ENCODE results near the gene MZB1.
A peak's percentile ranks its signal among the peaks of the same experiment; 100 is the strongest.

MZB1 gene

GRCh38 chr5:139344177-139344576 is 45.5 kb downstream of the MZB1 start:
- WGBS, 2 donors (ENCODE audit: extremely low coverage in 2 of 2, insufficient read length in 2 of 2, insufficient replicate concordance in 1 of 2), result no CpG with 5 or more reads among the region's 2 CpGs
- no peak overlapping the region for H3K18ac ChIP-seq (ENCODE audit: low read length)
- H3K36me3 ChIP-seq (replicated peaks in 1 of 2; ENCODE audit: control insufficient read depth in 2 of 2, insufficient read depth in 2 of 2, low read length in 2 of 2), result peaks cover 5 to 52% of the 10 kb centered on the region in 2 donors
- no peak overlapping the region for H2AK5ac ChIP-seq (ENCODE audit: low read depth, low read length)
- no peak overlapping the region for H2BK5ac ChIP-seq (ENCODE audit: low read length)
- DNase-seq (ENCODE audit: low spot score), result no peak
- no peak overlapping the region for H3K27ac ChIP-seq (replicated peaks; ENCODE audit: low read length)
- H3K23ac ChIP-seq (ENCODE audit: low read depth, low read length, poor library complexity), result no peak overlapping the region
- H2AFZ ChIP-seq (ENCODE audit: low read length), result no peak overlapping the region
- no peak overlapping the region for H4K91ac ChIP-seq (ENCODE audit: low read depth, low read length, poor library complexity)
- H3K4ac ChIP-seq (ENCODE audit: low read length), result no peak overlapping the region
- H3K4me3 ChIP-seq (ENCODE audit: low read length in 2 of 2), result no peak overlapping the region
- no peak overlapping the region for H3K14ac ChIP-seq (ENCODE audit: low read length)
- no peak overlapping the region for H2BK15ac ChIP-seq (ENCODE audit: low read length)
- no peak overlapping the region for H4K8ac ChIP-seq (ENCODE audit: low read depth, low read length)
- H2BK120ac ChIP-seq (ENCODE audit: low read depth, low read length), result no peak overlapping the region
- peaks cover 1 to 8% of the 10 kb centered on the region in 2 donors for H3K4me1 ChIP-seq (ENCODE audit: control insufficient read depth in 2 of 2, insufficient read depth in 1 of 2, low read depth in 1 of 2, low read length in 2 of 2)
- H3K9ac ChIP-seq (ENCODE audit: low read depth, low read length, poor library complexity), result no peak overlapping the region
- peaks cover 0 to 19% of the 10 kb centered on the region in 2 donors for H3K9me3 ChIP-seq (replicated peaks in 1 of 2; ENCODE audit: control insufficient read depth in 2 of 2, insufficient read depth in 1 of 2, low read depth in 1 of 2, low read length in 2 of 2)
- no peak overlapping the region for H3K4me2 ChIP-seq (ENCODE audit: insufficient read depth, low read length, poor library complexity, severe bottlenecking)
- no peaks in the 10 kb centered on the region for H3K27me3 ChIP-seq (ENCODE audit: control insufficient read depth in 3 of 3, insufficient read depth in 3 of 3, low read depth in 1 of 3, low read length in 3 of 3)
- no peak overlapping the region for H2BK12ac ChIP-seq (ENCODE audit: low read length)
- peaks cover 7% of the 10 kb centered on the region for H3K79me1 ChIP-seq (ENCODE audit: low read depth, low read length)

GRCh38 chr5:139343476-139343875 is 46.2 kb downstream of the MZB1 start:
- H3K27ac ChIP-seq (replicated peaks; ENCODE audit: low read length), result no peak overlapping the region
- H3K14ac ChIP-seq (ENCODE audit: low read length), result no peak overlapping the region
- no peak overlapping the region for H4K91ac ChIP-seq (ENCODE audit: low read depth, low read length, poor library complexity)
- no peak overlapping the region for H2AFZ ChIP-seq (ENCODE audit: low read length)
- H2AK5ac ChIP-seq (ENCODE audit: low read depth, low read length), result no peak overlapping the region
- peaks cover 1 to 8% of the 10 kb centered on the region in 2 donors for H3K4me1 ChIP-seq (ENCODE audit: control insufficient read depth in 2 of 2, insufficient read depth in 1 of 2, low read depth in 1 of 2, low read length in 2 of 2)
- no peak overlapping the region for H4K8ac ChIP-seq (ENCODE audit: low read depth, low read length)
- no peak overlapping the region for H2BK5ac ChIP-seq (ENCODE audit: low read length)
- no peak overlapping the region for H2BK12ac ChIP-seq (ENCODE audit: low read length)
- H3K4ac ChIP-seq (ENCODE audit: low read length), result no peak overlapping the region
- H3K4me2 ChIP-seq (ENCODE audit: insufficient read depth, low read length, poor library complexity, severe bottlenecking), result peak overlapping the region; percentile 43
- H3K36me3 ChIP-seq (replicated peaks in 1 of 2; ENCODE audit: control insufficient read depth in 2 of 2, insufficient read depth in 2 of 2, low read length in 2 of 2), result peaks cover 5 to 48% of the 10 kb centered on the region in 2 donors
- no peak overlapping the region for H3K9ac ChIP-seq (ENCODE audit: low read depth, low read length, poor library complexity)
- WGBS, 2 donors (ENCODE audit: extremely low coverage in 2 of 2, insufficient read length in 2 of 2, insufficient replicate concordance in 1 of 2), result no CpG with 5 or more reads among the region's 9 CpGs
- no peak for DNase-seq (ENCODE audit: low spot score)
- H2BK15ac ChIP-seq (ENCODE audit: low read length), result no peak overlapping the region
- peaks cover 0 to 19% of the 10 kb centered on the region in 2 donors for H3K9me3 ChIP-seq (replicated peaks in 1 of 2; ENCODE audit: control insufficient read depth in 2 of 2, insufficient read depth in 1 of 2, low read depth in 1 of 2, low read length in 2 of 2)
- H3K79me1 ChIP-seq (ENCODE audit: low read depth, low read length), result peaks cover 7% of the 10 kb centered on the region
- H3K27me3 ChIP-seq (ENCODE audit: control insufficient read depth in 3 of 3, insufficient read depth in 3 of 3, low read depth in 1 of 3, low read length in 3 of 3), result no peaks in the 10 kb centered on the region
- H3K18ac ChIP-seq (ENCODE audit: low read length), result no peak overlapping the region
- no peak overlapping the region for H3K23ac ChIP-seq (ENCODE audit: low read depth, low read length, poor library complexity)
- H2BK120ac ChIP-seq (ENCODE audit: low read depth, low read length), result no peak overlapping the region
- peak overlapping the region in 1 of 2 donors; percentile 94 for H3K4me3 ChIP-seq (ENCODE audit: low read length in 2 of 2)

- Histone ChIP-seq H3K18ac (ENCODE audit: low read length) (no peak overlapping the region), H3K27me3 (ENCODE audit: control insufficient read depth in 3 of 3, insufficient read depth in 3 of 3, low read depth in 1 of 3, low read length in 3 of 3) (no peaks in the 10 kb centered on the region), H3K27ac (replicated peaks; ENCODE audit: low read length) (peak overlapping the region; percentile 85), H3K4ac (ENCODE audit: low read length) (no peak overlapping the region), H3K9ac (ENCODE audit: low read depth, low read length, poor library complexity) (peak overlapping the region; percentile 24), H3K36me3 (replicated peaks in 1 of 2; ENCODE audit: control insufficient read depth in 2 of 2, insufficient read depth in 2 of 2, low read length in 2 of 2) (peaks cover 5 to 40% of the 10 kb centered on the region in 2 donors), H3K4me1 (ENCODE audit: control insufficient read depth in 2 of 2, insufficient read depth in 1 of 2, low read depth in 1 of 2, low read length in 2 of 2) (peaks cover 1 to 8% of the 10 kb centered on the region in 2 donors), H2BK12ac (ENCODE audit: low read length) (no peak overlapping the region), H3K14ac (ENCODE audit: low read length) (no peak overlapping the region), H2AK5ac (ENCODE audit: low read depth, low read length) (no peak overlapping the region), H3K79me1 (ENCODE audit: low read depth, low read length) (peaks cover 5% of the 10 kb centered on the region), H2BK120ac (ENCODE audit: low read depth, low read length) (no peak overlapping the region), H3K4me2 (ENCODE audit: insufficient read depth, low read length, poor library complexity, severe bottlenecking) (peak overlapping the region; percentile 61), H3K9me3 (replicated peaks in 1 of 2; ENCODE audit: control insufficient read depth in 2 of 2, insufficient read depth in 1 of 2, low read depth in 1 of 2, low read length in 2 of 2) (peaks cover 0 to 19% of the 10 kb centered on the region in 2 donors), H4K8ac (ENCODE audit: low read depth, low read length) (no peak overlapping the region), H2AFZ (ENCODE audit: low read length) (no peak overlapping the region), H3K4me3 (ENCODE audit: low read length in 2 of 2) (peak overlapping the region; percentile 85 to 94), H2BK15ac (ENCODE audit: low read length) (no peak overlapping the region), H3K23ac (ENCODE audit: low read depth, low read length, poor library complexity) (no peak overlapping the region), H4K91ac (ENCODE audit: low read depth, low read length, poor library complexity) (no peak overlapping the region), H2BK5ac (ENCODE audit: low read length) (no peak overlapping the region)
- WGBS, 2 donors (ENCODE audit: extremely low coverage in 2 of 2, insufficient read length in 2 of 2, insufficient replicate concordance in 1 of 2), result no CpG with 5 or more reads among the region's 16 CpGs
- DNase-seq (ENCODE audit: low spot score), result no peak
Observed at GRCh38 chr5:139342423-139342723, 47.3 kb downstream of the MZB1 start.

- H2BK15ac ChIP-seq (ENCODE audit: low read length), result peak within 1 kb of the TSS; percentile 96
- H2BK120ac ChIP-seq (ENCODE audit: low read depth, low read length), result no peak within 1 kb of the TSS
- H2AFZ ChIP-seq (ENCODE audit: low read length), result peak within 1 kb of the TSS; percentile 86
- H3K9me3 ChIP-seq (replicated peaks in 1 of 2; ENCODE audit: control insufficient read depth in 2 of 2, insufficient read depth in 1 of 2, low read depth in 1 of 2, low read length in 2 of 2), result peaks cover 0 to 15% of the 10 kb centered on the region in 2 donors
- H3K4me2 ChIP-seq (ENCODE audit: insufficient read depth, low read length, poor library complexity, severe bottlenecking), result peak within 1 kb of the TSS; percentile 68
- peak within 1 kb of the TSS; percentile 94 for H4K91ac ChIP-seq (ENCODE audit: low read depth, low read length, poor library complexity)
- H2BK12ac ChIP-seq (ENCODE audit: low read length), result peak within 1 kb of the TSS; percentile 46
- H3K23ac ChIP-seq (ENCODE audit: low read depth, low read length, poor library complexity), result peak within 1 kb of the TSS; percentile 97
- H3K27me3 ChIP-seq (ENCODE audit: control insufficient read depth in 3 of 3, insufficient read depth in 3 of 3, low read depth in 1 of 3, low read length in 3 of 3), result no peaks in the 10 kb centered on the region
- WGBS, 2 donors (ENCODE audit: extremely low coverage in 2 of 2, insufficient read length in 2 of 2, insufficient replicate concordance in 1 of 2), result no CpG with 5 or more reads among the region's 66 CpGs
- peak within 1 kb of the TSS; percentile 100 for H3K4ac ChIP-seq (ENCODE audit: low read length)
- peak within 1 kb of the TSS; percentile 100 for H3K9ac ChIP-seq (ENCODE audit: low read depth, low read length, poor library complexity)
- peak within 1 kb of the TSS; percentile 94 to 97 for H3K4me3 ChIP-seq (ENCODE audit: low read length in 2 of 2)
- peaks cover 5 to 34% of the 10 kb centered on the region in 2 donors for H3K36me3 ChIP-seq (replicated peaks in 1 of 2; ENCODE audit: control insufficient read depth in 2 of 2, insufficient read depth in 2 of 2, low read length in 2 of 2)
- H3K14ac ChIP-seq (ENCODE audit: low read length), result peak within 1 kb of the TSS; percentile 100
- H3K79me1 ChIP-seq (ENCODE audit: low read depth, low read length), result peaks cover 4% of the 10 kb centered on the region
- peak within 1 kb of the TSS; percentile 99 for H2AK5ac ChIP-seq (ENCODE audit: low read depth, low read length)
- H3K4me1 ChIP-seq (ENCODE audit: control insufficient read depth in 2 of 2, insufficient read depth in 1 of 2, low read depth in 1 of 2, low read length in 2 of 2), result peaks cover 1 to 8% of the 10 kb centered on the region in 2 donors
- peak within 1 kb of the TSS; percentile 98 for H3K27ac ChIP-seq (replicated peaks; ENCODE audit: low read length)
- H4K8ac ChIP-seq (ENCODE audit: low read depth, low read length), result peak within 1 kb of the TSS; percentile 99
- peak within 1 kb of the TSS; percentile 100 for H3K18ac ChIP-seq (ENCODE audit: low read length)
- peak; percentile 98 for DNase-seq (ENCODE audit: low spot score)
- peak within 1 kb of the TSS; percentile 97 for H2BK5ac ChIP-seq (ENCODE audit: low read length)
Observed at GRCh38 chr5:139341689-139342422, 47.9 kb downstream of the MZB1 start, which contains the start of gene PAIP2. Gene PAIP2, plus strand, starts transcription at chr5:139341854. Its CDS starts 21,931 bp downstream, at chr5:139363785.
